HG03025 (cell line): ENCODE data around the gene MYH6.
"Not testable (repeated sequence)": the region's sequence is repeated elsewhere in the genome, so short reads cannot be mapped to it uniquely, and the experiment has no call there.

Experiments used
- ATAC-seq: cut with Tn5 transposase; IDR thresholded peaks from one replicate; pipeline ENCODE4 v1.9.1; 2021; ENCODE audit warnings: mild to moderate bottlenecking, moderate library complexity; ENCODE audit not compliant: unreplicated experiment, low FRiP score

MYH6 gene

GRCh38 chr14:23415821-23416778 is 8.0 kb upstream of the MYH6 start:
- no peak for ATAC-seq

GRCh38 chr14:23414906-23415820 is 7.1 kb upstream of the MYH6 start:
- ATAC-seq = no peak

GRCh38 chr14:23414254-23414653 is 6.2 kb upstream of the MYH6 start:
- ATAC-seq = no peak

DNA sequence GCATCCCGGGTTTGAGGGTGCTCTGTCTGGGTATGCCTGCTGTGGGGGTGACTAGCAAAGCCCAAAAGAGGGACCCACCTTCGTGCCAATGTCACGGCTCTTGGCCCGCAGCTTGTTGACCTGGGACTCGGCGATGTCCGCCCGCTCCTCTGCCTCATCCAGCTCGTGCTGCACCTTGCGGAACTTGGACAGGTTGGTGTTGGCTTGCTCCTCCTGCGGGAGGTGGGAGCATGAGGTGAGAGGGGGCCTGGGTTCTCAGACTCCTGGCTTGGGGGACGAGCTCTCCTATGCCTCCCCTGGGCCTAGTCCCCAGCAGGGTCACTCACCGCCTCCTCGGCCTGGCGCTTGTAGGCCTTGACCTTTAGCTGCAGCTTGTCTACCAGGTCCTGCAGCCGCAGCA is 5.6 kb upstream of the MYH6 start:
- no peak for ATAC-seq

GRCh38 chr14:23411563-23412525 is 3.8 kb upstream of the MYH6 start:
- ATAC-seq = no peak

- no peak for ATAC-seq
Measured at GRCh38 chr14:23409966-23410635, 2.0 kb upstream of the MYH6 start.

GRCh38 chr14:23409475-23409874 is 1.4 kb upstream of the MYH6 start:
- no peak for ATAC-seq

- ATAC-seq = no peak
Measured at GRCh38 chr14:23408307-23408630, 196 bp upstream of the MYH6 start.

DNA sequence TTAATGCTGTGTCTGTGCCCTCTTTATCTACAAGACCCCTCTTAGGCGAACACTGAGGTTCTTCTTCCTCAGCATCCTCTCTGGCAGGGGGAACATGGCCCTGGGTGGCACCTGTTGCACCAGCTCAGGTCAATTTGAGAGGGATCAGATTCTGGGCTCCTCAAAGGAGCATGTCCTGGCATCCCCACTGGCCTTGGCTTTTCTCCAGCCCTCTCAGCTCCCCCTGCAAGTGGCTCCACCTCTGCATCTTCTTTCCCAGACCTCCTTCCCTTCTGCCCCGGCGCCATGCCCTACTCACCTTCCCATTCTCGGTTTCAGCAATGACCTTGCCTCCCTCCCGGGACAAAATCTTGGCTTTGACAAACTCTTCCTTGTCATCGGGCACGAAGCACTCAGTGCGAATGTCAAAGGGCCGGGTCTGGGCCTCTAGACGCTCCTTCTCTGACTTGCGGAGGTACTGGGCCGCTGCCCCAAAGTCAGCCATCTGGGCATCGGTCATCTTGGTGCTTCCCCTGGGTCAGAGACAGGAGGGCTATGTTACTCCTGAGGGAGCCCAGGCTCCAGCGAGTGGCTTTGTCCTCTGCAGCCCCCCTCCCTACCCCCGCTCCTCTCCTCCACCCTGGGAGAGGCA is 1.2 kb downstream of the MYH6 start:
- no peak for ATAC-seq

GRCh38 chr14:23406244-23406643 is 1.8 kb downstream of the MYH6 start:
- ATAC-seq = no peak

- no peak for ATAC-seq
Measured at GRCh38 chr14:23405516-23406025, 2.5 kb downstream of the MYH6 start.

- ATAC-seq = no peak
Measured at GRCh38 chr14:23405096-23405495, 3.0 kb downstream of the MYH6 start.

DNA sequence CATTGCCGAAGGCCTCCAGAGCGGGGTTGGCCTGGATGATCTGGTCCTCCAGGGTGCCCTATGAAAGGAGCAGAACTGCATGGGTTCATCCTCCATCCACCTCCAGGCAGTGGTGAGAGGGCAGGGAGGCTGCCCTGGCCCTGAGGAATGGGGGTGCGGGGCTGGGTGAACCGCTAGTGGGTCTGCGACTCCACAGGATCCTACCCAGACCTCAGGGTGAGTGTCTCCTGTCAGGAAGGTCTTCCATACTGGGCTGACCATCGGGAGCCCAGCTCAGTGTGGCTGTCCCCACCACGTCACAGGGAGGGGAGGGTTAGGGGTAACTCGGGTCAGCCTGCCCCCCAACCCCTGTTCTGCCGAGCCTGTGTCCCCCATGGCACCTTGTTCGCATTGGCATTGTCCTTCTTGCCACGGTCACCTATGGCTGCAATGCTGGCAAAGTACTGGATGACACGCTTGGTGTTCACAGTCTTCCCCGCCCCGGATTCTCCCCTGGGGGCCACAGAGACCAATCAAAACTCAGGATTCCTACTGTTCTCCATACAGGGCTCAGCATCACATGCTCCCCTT is 3.7 kb downstream of the MYH6 start:
- ATAC-seq = no peak

- no peak for ATAC-seq
Measured at GRCh38 chr14:23403908-23404307, 4.2 kb downstream of the MYH6 start.

GRCh38 chr14:23403139-23403438 is 5.0 kb downstream of the MYH6 start:
- ATAC-seq = no peak

GRCh38 chr14:23402296-23403138 is 5.6 kb downstream of the MYH6 start:
- ATAC-seq = no peak

DNA sequence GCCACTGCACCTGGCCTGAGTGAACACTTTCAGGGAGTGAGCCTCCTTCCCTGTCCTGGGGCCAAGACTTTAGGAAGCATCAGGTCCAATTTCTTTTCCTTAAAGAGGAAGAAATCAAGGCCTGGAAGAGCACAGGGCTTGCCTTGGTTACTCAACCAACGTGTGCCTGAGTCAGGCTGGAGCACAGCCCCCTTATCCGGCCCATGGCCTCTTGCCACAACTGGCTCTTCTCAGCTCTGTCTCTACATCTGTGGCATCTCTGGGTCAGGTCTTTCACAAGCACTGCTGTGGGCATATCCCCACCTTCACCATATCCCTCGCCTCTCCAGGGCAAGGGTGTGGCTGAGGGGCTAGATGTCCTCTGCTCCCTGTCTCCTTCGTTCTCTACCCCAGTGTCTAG is 6.8 kb downstream of the MYH6 start:
- no peak for ATAC-seq

DNA sequence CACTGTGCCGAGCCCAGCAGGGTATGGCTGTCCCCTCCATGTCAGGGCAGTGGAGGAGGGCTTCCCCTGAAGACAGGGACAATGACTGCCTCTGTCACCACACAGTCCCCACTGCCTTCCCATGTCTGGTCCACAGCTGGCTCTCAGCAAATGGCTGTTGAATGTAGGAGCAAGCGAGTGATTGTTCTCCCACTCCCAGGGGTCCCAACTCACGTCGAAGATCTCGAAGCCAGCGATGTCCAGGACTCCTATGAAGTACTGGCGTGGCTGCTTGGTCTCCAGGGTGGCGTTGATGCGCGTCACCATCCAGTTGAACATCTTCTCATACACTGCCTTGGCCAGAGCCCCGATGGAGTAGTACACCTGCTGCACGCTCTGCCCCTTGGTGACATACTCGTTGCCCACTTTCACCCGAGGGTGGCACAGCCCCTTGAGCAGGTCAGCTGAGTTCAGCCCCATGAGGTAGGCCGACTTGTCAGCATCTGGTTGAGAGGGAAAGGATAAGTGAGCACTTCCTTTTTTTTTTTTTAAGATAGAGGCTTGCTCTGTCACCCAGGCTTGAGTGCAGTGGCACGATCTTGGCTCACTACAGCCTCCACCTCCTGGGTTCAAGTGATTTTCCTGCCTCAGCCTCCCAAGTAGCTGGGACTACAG is 7.5 kb downstream of the MYH6 start:
- not testable (repeated sequence) for ATAC-seq
